GM12864 (cell line): ENCODE results near the gene MAD1L1.

Experiments
- DNase-seq: peaks from one replicate; pipeline ENCODE4 v3.0.0-alpha.2; 2011; ENCODE audit warnings: low read depth
- H3K4me3 ChIP-seq: 2 replicates; pipeline ENCODE4 v1.5.1; 2011; ENCODE audit warnings: mild to moderate bottlenecking, low read depth, low read length, control low read depth
- TF ChIP-seq, protein P1 (sequence below): IDR thresholded peaks from 2 replicates; pipeline ENCODE4 v1.5.1; 2011; ENCODE audit warnings: low read depth, mild to moderate bottlenecking, moderate library complexity, low read length, control low read depth, inconsistent platforms; ENCODE audit errors: missing control alignments

The MAD1L1 gene

DNA sequence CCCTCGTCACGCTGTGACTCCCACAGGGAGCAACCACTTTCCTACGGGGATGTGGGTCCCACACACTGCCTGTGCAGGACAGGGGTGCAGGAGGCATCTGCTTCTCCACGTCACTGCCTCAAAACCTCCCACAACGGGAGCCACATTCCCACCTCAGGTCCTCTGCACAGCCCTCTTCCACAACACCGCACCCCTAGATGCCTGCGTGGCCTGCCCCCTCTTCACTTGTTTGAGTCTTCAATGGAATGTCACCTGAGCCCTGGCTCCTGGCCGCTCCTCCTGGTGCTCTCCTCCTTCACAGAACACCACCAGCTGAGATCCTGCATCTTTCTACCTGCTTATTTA lies 73.6 kb downstream of the MAD1L1 start:
- TF ChIP-seq, protein P1, sequence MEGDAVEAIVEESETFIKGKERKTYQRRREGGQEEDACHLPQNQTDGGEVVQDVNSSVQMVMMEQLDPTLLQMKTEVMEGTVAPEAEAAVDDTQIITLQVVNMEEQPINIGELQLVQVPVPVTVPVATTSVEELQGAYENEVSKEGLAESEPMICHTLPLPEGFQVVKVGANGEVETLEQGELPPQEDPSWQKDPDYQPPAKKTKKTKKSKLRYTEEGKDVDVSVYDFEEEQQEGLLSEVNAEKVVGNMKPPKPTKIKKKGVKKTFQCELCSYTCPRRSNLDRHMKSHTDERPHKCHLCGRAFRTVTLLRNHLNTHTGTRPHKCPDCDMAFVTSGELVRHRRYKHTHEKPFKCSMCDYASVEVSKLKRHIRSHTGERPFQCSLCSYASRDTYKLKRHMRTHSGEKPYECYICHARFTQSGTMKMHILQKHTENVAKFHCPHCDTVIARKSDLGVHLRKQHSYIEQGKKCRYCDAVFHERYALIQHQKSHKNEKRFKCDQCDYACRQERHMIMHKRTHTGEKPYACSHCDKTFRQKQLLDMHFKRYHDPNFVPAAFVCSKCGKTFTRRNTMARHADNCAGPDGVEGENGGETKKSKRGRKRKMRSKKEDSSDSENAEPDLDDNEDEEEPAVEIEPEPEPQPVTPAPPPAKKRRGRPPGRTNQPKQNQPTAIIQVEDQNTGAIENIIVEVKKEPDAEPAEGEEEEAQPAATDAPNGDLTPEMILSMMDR = no peak

DNA sequence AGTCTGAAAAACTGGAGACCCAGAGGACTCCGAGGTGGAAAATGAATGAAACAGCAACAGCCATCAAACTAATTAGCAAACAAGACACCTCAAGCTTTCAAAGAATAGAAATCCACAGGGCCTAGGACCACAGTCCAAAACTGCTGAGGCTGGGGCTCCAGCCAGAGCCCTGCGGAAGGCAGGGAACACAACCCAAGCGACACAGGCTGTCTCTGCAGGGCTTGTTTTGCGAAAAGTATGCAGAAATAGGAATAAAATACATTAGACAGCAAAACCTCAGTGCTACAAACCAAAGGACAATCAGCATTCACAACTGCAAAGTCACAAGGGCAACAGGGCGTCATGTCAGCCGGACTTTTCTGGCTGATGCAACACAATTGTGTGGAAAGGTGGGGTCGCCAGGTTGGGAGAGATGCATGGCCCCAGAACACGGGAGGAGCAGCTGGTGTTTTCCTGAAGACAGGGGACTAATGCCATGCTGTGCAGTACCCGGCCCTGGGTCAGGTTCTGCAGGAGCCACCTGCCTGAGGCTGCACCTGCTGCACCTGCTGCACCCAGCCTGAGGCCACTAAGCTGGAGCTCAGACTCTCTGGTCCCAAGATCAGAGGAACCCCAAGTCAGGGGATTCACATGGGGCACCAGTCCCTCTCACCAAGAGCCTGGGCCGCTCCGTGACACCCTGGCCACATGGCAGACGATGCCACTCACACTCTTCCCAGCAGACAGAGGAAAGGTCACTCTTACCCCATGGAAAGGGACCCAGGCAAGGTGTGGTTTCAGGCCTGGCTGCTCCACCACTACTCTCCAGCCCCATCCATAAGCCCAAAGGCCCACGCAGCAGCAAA lies 74.2 kb downstream of the MAD1L1 start:
- TF ChIP-seq, protein P1 = no peak
- H3K4me3 ChIP-seq = no peak overlapping the region
- no peak for DNase-seq

More for the DNA sequence above, 73.6 kb downstream of the MAD1L1 start:
- H3K4me3 ChIP-seq = no peak overlapping the region
- no peak for DNase-seq

DNA sequence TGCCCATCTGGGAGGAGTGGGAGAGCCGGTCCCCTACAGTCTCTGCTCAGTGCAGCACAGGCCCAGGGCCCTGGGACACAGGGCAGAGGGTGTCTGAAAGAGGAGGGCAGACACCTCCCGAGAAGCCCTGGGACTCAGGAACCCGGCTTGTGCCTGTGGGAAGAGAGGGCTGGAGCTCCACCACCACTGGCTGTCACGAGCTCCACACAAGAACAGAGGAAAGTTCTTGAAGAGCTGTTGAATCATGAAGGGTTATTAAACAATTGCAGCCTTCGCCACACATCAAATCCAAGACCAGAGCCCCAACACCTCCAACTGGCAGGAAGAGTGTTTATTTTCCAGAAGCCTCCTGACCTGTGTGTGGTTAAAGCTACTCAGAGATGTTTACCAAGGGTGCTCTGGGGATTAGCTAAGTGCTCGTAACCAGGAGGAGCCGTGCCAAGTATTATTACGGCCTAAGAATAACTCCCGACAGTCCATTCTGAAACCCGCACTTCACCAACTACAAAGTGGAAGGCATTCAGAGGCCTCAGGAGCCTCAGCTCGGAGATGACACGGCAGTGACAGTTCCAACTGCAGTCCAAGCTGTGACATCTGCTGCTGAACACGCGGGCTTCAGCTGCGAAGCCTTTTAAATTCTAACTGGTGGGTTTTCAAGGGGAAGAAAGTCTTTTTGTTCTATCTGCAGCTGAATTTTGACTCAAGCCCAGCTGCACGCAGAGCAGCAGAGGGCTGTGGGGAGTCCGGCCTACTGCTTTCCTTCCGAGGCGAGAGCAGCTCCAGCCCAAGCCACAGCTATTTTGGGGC lies 75.1 kb downstream of the MAD1L1 start:
- DNase-seq = no peak
- TF ChIP-seq, protein P1 = no peak
- H3K4me3 ChIP-seq = no peak overlapping the region

DNA sequence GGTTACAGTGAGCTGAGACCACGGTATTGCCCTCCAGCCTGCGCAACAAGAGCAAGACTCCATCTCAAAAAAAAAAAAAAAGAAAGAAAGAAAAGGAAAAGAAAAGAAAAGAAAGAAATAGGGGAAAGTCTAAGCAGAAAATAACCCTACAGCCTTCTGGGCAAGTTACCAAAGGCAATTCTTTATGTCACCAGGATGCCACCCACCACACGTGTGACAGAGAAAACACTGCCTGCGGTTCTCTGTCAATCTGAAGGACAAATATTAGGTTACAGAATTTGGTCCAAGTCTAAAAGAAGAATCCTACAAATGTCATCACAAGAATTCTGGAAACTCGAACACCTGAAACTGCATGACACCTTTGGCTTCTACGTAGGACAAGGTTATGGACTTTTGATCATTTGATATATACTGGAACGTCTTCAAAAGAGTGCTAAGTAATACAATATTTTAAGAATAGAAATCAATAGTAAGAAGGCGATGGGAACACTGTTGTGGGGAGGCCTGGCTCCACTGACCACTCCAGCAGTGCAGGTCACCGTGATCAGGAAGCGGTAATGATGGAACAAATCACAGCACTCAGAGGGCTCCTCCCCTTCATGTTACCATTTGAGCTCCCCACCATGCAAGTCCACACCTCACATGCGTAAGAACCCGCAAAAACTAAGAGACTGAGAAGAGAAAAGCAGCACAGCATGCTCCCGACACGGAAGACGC lies 75.8 kb downstream of the MAD1L1 start:
- H3K4me3 ChIP-seq = no peak overlapping the region
- TF ChIP-seq, protein P1 = no peak
- DNase-seq = no peak

DNA sequence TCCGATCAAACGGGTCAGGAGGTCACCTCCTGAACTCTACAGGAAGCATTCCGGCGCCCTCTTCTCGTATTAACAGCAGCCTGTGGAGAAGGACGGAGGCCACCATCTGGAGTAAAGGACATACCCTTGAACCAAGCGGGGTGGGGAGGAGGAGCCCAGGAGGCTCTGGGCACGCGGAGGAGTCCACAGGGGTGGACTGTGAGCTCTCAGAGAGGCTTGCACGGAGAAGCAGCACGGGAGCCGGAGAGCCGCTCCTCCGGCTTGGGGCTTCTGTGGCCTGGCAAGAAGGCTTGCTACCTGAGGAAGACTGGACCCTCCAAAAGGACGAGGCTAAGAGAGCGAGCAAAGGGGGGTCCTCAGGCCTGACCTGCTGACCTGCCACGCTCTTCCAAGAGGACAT lies 77.9 kb downstream of the MAD1L1 start:
- TF ChIP-seq, protein P1 = no peak
- DNase-seq = no peak
- no peak overlapping the region for H3K4me3 ChIP-seq

DNA sequence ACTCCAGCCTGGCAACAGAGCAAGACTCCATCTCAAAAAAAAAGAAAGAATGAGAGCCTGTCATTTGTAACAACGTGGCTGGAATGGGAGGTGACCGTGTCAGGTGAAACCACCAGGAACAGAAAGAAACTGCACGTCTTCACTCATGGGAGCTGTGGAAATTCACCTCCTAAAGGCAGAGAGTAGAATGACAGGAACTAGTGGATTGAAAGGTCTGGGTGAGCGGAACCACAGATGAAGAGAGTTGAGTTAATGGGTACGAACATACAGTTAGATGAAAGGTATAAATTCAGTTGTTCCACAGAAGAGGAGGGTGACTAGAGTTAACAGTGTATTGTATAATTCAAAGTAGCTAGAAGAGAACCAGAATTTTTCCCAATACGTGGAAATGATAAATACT lies 78.6 kb downstream of the MAD1L1 start:
- DNase-seq = no peak
- TF ChIP-seq, protein P1 = no peak
- no peak overlapping the region for H3K4me3 ChIP-seq
